HT1080 (cell line): ENCODE data around the gene HBM. TPM values are rescaled to one million over a fixed set of nuclear protein-coding genes. Genes with fewer than 3 reads are reported as not detected.
A peak's percentile ranks its signal among the peaks of the same experiment; 100 is the strongest.
"Not testable (repeated sequence)": the region's sequence is repeated elsewhere in the genome, so short reads cannot be mapped to it uniquely, and the experiment has no call there.

Experiments
- DNase-seq: peaks from one replicate; pipeline ENCODE4 v3.0.0-alpha.2; 2015; ENCODE audit warnings: low read depth
- total RNA-seq: library from RNA; depleted of rRNA; stranded (reverse); fragments of >200 nt; shearing (Covaris generic); gene quantifications from 2 replicates; pipeline ENCODE4 v1.2.3, GENCODE V29; 2014

Gene HBM
- total RNA-seq, 1 experiment from 2014 or later, result not detected

- peak; percentile 60 for DNase-seq
Measured at GRCh38 chr16:180681-181564, 15.1 kb downstream of the HBM start.

- no peak for DNase-seq
Measured at GRCh38 chr16:181565-182021, 15.8 kb downstream of the HBM start.

- no peak for DNase-seq
Measured at GRCh38 chr16:183005-183404, 17.2 kb downstream of the HBM start.

- DNase-seq, result no peak
Measured at GRCh38 chr16:185213-185612, 19.4 kb downstream of the HBM start.

- DNase-seq, result no peak
Measured at GRCh38 chr16:185691-186090, 19.9 kb downstream of the HBM start.

- DNase-seq, result no peak
Measured at GRCh38 chr16:187330-187729, 21.6 kb downstream of the HBM start.

GRCh38 chr16:188674-189073, 22.9 kb downstream of the HBM start:
- DNase-seq, result no peak

- DNase-seq, result no peak
Measured at GRCh38 chr16:189604-190186, 23.9 kb downstream of the HBM start.

- no peak for DNase-seq
Measured at GRCh38 chr16:191831-192230, 26.1 kb downstream of the HBM start.

GRCh38 chr16:192686-193085, 26.9 kb downstream of the HBM start:
- DNase-seq, result no peak

GRCh38 chr16:193441-193840, 27.7 kb downstream of the HBM start:
- DNase-seq, result no peak

GRCh38 chr16:194516-194915, 28.7 kb downstream of the HBM start:
- DNase-seq, result no peak

- peak; percentile 63 for DNase-seq
Measured at GRCh38 chr16:200388-200787, 34.6 kb downstream of the HBM start.

GRCh38 chr16:203246-203645, 37.5 kb downstream of the HBM start:
- DNase-seq, result no peak

- not testable (repeated sequence) for DNase-seq
Measured at GRCh38 chr16:204046-204445, 38.3 kb downstream of the HBM start.

GRCh38 chr16:209359-209758, 43.6 kb downstream of the HBM start:
- not testable (repeated sequence) for DNase-seq

- DNase-seq, result not testable (repeated sequence)
Measured at GRCh38 chr16:211631-212180, 45.9 kb downstream of the HBM start.

GRCh38 chr16:212999-213398, 47.2 kb downstream of the HBM start:
- DNase-seq, result no peak
